GM18868 (cell line): ENCODE measurements around the gene CBX3.
"Not testable (repeated sequence)": the region's sequence is repeated elsewhere in the genome, so short reads cannot be mapped to it uniquely, and the experiment has no call there.

ENCODE experiments used
- ATAC-seq: cut with Tn5 transposase; IDR thresholded peaks from one replicate; pipeline ENCODE4 v1.9.1; 2021; ENCODE audit warnings: mild to moderate bottlenecking, moderate library complexity; ENCODE audit not compliant: unreplicated experiment

CBX3 gene

DNA sequence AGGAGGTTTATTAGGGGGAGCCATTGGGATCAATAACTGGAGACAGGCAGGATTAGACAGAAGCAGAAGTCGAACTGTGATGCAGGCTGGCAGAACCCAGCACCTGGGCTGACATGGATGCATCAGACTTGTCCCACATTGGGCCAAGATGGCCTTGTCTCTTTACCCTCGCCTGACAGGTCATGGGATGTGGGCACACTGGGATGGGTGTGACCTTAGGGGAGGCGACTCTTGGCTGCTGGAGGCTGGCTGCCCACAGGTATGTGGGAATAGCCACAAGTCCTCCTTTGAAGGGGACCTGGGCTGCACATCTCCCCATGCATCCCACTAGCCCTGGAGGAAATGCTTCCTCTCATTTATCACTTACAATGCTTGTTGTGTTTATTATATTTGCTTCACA is 32.3 kb upstream of the CBX3 start:
- no peak for ATAC-seq

DNA sequence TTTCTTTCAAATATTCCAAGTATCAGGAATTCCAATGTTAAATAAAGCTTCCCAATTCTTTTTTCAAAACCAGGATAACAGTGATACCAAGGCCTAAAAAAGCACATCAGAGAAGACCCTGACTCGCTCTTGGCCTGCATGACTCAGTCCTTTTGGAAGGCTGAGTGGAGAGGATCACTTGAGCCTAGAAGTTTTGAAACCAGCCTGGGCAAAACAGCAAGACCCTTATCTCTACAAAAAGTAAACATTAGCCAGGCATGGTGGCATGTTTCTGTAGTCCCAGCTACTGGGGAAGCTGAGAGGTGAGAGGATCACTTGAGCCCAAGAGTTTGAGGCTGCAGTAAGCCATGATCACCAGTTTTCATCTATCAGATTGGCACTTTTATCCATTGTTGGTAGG is 30.9 kb upstream of the CBX3 start:
- ATAC-seq, result no peak

DNA sequence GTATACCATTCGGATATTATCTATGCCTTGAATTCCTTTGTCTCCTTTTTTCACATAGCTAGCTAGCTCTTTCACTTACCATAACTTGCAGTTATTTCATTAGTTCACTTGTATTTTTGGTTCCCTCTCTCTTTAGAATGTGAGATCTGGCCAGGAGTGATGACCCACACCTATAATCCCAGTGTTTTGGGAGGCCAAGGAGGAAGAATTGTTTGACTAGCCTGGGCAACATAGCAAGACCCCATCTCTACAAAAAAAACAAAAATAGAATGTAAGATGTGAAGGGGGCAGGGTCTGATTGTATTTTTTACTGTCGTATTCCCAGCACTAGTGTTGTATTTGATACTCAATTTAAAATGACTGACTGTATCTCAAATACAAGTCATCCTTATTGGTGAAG is 29.9 kb upstream of the CBX3 start:
- no peak for ATAC-seq

DNA sequence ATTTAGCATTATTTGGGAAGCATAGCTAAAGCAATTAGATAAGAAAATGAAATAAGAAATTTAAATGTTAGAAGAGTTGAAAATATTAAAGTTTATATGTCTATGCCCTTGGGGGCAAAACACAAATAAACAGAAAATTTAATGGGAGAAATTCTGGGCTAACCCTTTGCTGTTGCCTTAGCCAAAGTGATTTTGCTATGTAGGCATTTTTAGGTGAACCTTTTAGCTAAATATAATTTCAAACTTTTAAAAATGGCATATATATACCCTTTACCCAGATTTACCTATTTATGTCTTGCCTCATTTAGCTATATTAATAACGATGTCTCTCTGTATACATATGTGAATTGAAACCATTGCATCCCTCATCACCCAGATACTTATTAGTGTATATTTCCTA is 29.5 kb upstream of the CBX3 start:
- ATAC-seq, result no peak

DNA sequence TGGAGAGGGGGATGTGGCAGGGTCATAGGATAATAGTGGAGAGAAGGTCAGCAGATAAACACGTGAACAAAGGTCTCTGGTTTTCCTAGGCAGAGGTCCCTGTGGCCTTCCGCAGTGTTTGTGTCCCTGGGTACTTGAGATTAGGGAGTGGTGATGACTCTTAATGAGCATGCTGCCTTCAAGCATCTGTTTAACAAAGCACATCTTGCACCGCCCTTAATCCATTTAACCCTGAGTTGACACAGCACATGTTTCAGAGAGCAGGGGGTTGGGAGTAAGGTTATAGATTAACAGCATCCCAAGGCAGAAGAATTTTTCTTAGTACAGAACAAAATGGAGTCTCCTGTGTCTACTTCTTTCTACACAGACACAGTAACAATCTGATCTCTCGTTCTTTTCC is 25.6 kb upstream of the CBX3 start:
- ATAC-seq, result not testable (repeated sequence)

DNA sequence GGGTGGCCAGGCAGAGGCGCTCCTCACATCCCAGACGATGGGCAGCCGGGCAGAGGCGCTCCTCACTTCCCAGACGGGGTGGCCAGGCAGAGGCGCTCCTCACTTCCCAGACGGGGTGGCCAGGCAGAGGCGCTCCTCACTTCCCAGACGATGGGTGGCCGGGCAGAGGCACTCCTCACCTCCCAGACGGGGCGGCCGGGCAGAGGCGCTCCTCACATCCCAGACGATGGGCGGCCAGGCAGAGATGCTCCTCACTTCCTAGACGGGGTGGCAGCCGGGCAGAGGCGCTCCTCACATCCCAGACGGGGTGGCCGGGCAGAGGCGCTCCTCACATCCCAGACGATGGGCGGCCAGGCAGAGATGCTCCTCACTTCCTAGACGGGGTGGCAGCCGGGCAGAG is 24.8 kb upstream of the CBX3 start:
- ATAC-seq, result not testable (repeated sequence)

DNA sequence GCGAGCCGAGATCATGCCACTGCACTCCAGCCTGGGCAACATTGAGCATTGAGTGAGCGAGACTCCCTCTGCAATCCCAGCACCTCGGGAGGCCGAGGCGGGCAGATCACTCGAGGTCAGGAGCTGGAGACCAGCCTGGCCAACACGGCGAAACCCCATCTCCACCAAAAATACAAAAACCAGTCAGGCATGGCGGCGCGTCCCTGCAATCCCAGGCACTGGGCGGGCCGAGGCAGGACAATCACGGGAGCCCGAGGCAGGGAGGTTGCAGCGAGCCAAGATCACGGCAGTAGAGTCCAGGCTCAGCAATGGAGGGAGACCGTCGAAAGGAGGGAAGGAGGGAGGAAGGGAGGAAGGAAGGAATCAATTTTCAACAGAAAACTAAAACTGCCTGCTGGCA is 24.3 kb upstream of the CBX3 start:
- not testable (repeated sequence) for ATAC-seq

- no peak for ATAC-seq
These were observed 23.1 kb upstream of the CBX3 start for GRCh38 chr7:26178272-26178960.

- no peak for ATAC-seq
These were observed 22.1 kb upstream of the CBX3 start for GRCh38 chr7:26179422-26179821.

- no peak for ATAC-seq
These were observed 21.6 kb upstream of the CBX3 start for GRCh38 chr7:26179826-26180497.

GRCh38 chr7:26180792-26181198 is 20.8 kb upstream of the CBX3 start:
- no peak for ATAC-seq

DNA sequence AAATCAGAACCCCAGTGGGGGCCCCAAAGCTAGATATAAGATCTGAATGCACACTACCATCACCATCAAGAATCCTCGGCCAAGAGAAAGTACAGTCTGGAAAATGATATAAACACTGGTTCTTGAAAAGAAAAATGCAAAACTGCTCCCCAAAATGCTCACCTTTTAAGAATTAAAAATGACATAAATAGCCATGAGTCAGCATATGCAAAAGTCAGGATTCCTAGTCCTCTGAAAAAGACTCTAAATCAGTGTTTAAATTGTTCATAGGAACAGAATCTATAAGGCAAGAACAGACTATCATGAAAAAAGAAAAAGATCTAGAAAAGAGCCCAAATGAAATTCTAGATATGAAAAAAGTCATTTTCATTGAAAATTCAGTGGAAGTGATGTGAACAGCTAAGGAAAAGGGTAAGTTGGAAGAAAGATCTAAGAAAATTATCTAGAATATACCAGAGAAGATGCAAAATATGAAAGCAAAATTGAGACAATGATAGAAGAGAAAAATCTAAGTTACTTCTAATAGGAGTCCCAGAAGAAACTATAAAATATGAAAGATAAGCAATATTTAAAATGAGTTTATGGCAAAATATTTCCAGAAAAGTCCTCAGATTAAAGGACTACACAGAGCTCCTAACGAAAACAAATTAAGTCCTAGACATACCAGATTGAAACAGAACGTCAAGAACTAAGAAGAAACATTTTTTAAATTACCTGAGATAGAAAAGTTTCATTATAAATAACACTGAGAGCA is 19.9 kb upstream of the CBX3 start:
- no peak for ATAC-seq

DNA sequence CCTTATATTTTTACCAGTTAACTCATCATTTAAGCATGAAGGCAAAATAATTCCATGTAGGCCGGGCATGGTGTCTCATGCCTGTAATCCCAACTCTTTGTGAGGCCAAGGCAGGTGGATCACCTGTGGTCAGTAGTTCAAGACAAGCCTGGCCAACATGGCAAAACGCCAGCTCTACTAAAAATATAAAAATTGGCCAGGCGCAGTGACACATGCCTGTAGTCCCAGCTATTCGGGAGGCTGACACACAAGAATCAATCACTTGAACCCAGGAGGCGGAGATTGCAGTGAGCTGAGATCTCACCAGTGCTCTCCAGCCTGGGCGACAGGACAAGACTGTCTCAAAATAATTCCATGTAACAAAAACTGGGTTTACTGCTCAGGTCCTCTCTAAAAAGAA is 19.3 kb upstream of the CBX3 start:
- no peak for ATAC-seq

DNA sequence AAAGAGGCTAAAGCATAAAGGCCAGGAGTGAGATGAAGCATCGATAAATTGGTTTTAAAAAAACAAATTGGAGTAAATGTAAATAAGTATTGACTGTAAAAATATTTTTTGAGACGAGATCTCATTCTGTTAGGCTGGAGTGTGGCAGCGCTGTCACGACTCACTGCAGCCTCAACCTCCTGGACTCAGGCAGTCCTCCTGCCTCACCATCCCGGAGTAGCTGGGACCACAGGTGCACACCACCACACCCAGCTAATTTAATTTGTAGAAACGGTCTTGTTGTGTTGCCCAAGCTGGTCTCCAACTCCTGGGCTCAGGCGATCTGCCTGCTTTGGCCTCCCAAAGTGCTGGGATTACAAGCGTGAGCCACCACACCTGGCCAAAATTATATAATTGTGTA is 18.8 kb upstream of the CBX3 start:
- no peak for ATAC-seq

DNA sequence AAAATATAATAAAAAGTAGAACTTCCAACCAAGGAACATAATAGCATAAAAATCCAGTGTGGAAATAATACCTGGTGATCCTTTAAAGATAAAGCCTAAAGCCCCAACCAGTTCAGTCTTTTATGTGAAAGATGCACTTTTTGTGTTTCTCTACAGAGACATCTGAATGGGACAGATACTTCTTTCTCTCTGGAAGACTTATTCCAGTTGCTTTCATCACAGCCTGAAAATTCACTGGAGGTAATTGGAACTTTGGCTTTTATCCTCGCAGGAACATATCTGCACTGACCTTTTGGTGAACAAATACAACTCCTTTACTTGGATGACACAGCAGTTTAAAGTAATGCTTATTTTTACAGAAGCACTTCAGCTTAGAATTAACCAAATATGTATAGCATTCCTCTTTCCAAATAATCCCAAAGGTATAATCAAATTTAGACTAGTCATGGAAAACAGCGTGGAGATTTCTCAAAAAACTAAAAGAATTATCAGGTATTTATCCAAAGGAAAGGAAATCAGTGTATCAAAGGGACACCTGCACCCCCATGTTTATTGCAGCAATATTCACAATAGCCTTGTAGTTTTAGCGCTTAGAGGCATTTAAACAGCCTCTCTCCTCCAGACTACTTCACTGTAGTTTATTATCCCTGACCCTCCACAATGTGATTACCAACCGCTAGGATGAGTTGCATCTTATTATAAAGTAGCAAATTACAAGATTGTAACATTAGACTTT is 17.8 kb upstream of the CBX3 start:
- ATAC-seq, result no peak

- not testable (repeated sequence) for ATAC-seq
These were observed 17.1 kb upstream of the CBX3 start for GRCh38 chr7:26184281-26185101.

DNA sequence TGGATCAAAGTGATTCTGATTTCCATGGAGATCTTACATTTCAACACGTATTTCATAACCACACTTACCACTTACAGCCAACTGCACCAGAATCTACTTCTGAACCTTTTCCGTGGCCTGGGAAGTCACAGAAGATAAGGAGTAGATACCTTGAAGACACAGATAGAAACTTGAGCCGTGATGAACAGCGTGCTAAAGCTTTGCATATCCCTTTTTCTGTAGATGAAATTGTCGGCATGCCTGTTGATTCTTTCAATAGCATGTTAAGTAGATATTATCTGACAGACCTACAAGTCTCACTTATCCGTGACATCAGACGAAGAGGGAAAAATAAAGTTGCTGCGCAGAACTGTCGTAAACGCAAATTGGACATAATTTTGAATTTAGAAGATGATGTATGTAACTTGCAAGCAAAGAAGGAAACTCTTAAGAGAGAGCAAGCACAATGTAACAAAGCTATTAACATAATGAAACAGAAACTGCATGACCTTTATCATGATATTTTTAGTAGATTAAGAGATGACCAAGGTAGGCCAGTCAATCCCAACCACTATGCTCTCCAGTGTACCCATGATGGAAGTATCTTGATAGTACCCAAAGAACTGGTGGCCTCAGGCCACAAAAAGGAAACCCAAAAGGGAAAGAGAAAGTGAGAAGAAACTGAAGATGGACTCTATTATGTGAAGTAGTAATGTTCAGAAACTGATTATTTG is 16.3 kb upstream of the CBX3 start:
- no peak for ATAC-seq

GRCh38 chr7:26185844-26186180 is 15.7 kb upstream of the CBX3 start:
- ATAC-seq, result no peak

DNA sequence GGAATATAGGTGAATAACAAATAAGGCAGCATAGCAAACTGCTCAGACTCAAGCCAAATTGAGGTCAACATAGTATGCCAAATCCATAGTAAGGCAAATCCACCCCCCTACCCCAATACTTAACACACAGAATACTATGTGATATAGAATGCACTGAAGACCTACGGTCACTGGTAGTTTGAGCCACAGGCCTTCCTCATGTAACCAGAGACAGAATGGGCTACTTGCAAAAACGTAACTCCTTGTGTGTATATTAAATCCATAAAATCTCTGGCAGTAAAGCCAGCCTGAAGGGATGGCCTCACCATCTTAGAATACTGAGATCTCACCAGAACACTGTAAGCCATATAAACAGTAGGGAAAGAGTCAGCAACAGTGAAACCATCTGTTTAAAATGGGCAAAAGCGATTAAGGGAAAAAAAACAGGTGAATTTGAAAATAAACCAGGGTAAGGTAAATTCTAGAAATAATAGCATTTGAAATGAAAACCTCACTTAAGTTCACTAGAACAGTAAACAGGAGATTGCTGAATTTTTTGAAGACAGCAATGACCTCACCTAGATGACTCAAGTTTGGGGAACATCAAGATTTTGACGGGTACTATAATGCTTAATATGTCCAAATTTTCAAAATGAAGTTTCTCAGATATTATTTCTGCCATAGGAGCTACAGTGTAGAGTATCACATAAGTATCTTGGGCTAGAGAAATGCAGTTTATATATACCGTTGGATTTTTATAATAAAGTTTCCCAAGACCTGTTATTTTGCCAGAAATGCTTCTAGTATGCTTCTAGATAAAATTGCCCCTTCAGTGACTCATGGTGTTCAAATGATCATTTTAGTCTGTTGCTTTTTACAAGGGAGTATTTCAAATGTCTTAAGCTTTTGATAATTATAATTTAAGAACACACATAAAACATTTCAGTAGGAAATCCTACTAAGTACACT is 14.9 kb upstream of the CBX3 start:
- ATAC-seq, result no peak
